Measurements from ENCODE around the gene RNF215.

Gene RNF215

DNA sequence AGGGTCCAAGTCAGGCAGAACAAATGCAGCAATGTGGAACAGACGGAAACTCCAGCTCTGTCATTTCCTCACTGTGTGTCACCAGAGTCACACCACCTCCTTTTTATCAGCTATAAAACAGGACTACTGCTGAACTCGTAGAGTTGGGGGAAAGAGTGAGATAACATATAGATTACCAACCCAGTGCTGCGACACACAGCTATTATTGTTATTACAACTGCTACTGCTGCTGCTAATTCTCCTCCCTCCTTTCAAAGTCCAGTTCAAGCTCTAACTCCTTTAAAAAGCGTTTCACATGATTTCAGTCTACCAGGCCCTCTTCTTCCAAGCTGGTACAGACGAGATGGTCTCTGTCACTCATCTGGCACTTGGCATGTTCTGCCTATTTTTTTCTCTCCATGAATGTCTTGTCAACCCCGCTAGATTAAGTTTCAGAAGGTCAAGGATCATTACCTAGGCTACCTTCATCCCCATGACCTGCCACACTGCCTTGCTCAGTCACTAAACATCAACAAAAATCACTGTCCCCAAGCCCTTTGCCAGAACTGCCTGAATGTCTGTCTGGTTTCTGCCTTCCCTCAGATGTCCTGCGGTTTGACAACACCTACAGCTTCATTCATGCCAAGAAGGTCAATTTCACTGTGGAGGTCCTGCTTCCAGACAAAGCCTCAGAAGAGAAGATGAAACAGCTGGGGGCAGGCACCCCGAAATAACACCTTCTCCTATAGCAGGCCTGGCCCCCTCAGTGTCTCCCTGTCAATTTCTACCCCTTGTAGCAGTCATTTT lies 34.7 kb upstream of the RNF215 start:
- H3K4me3 ChIP-seq (replicated peaks in 1 of 2; ENCODE audit: low read depth in 2 of 2, low read length in 2 of 2): no peak overlapping the region
- peak in 1 of 2 donors; percentile 40 for DNase-seq (ENCODE audit: low read depth in 2 of 2)
- TF ChIP-seq, protein P1, sequence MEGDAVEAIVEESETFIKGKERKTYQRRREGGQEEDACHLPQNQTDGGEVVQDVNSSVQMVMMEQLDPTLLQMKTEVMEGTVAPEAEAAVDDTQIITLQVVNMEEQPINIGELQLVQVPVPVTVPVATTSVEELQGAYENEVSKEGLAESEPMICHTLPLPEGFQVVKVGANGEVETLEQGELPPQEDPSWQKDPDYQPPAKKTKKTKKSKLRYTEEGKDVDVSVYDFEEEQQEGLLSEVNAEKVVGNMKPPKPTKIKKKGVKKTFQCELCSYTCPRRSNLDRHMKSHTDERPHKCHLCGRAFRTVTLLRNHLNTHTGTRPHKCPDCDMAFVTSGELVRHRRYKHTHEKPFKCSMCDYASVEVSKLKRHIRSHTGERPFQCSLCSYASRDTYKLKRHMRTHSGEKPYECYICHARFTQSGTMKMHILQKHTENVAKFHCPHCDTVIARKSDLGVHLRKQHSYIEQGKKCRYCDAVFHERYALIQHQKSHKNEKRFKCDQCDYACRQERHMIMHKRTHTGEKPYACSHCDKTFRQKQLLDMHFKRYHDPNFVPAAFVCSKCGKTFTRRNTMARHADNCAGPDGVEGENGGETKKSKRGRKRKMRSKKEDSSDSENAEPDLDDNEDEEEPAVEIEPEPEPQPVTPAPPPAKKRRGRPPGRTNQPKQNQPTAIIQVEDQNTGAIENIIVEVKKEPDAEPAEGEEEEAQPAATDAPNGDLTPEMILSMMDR (IDR thresholded peaks at IDR 0.05; ENCODE audit: low read depth, low read length): no peak

DNA sequence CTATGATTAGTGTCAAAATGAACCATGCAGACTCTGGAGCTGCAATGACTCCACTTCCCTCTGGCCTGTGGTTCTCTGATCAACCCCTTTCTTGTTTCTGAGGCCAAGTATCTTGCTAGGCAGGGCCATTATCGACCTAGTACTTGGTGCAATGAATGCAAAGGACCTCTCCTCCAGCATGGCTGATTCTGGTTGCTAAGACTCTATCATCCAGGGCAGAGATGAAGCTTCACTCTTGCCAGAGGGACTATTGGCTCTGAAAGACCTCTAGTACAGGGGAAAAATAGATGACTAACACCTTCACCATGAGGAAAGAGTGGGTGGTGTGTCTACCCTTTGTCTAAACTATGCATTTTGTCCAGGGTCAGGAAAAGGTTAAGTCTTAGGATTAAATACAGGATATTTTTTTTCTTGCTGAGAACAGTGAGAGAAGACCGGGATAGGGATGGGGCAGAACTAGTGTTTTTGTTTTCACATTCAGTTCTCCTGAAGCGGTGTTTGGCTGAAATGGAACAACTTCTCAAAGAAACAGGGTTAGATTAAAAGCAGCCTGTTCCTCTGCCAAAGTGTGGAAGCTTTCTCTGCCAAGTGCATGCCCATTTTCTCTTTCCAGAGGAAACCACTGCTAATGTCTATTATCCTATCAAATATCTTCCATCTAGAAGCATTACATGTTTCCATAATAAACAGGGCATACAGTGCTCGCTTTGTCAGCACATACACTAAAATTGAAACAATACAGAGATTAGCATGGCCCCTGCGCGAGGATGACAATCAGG lies 33.3 kb upstream of the RNF215 start:
- TF ChIP-seq, protein P1 (IDR thresholded peaks at IDR 0.05; ENCODE audit: low read depth, low read length): no peak
- DNase-seq (ENCODE audit: low read depth in 2 of 2): peak; percentile 89 to 92
- no peak overlapping the region for H3K4me3 ChIP-seq (replicated peaks in 1 of 2; ENCODE audit: low read depth in 2 of 2, low read length in 2 of 2)

DNA sequence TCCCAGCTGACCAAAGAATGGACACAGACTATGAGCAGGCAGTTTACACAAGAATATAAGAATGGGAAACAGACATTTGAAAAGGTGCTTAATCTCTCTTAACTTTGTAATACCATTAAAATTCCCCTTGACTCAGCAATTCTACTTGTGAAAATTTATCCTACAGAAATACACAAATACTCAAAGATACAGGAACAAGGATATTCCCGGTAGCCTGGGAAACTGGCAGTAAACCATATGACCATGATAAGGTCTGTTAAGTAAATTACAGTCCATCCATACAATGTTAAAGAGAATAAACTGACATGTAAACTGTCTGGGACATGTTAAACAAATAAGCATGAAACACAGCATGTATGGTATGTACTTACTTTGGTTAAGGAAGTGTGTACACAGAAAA lies 29.6 kb upstream of the RNF215 start:
- DNase-seq (ENCODE audit: low read depth in 2 of 2): no peak
- TF ChIP-seq, protein P1 (IDR thresholded peaks at IDR 0.05; ENCODE audit: low read depth, low read length): no peak
- no peak overlapping the region for H3K4me3 ChIP-seq (replicated peaks in 1 of 2; ENCODE audit: low read depth in 2 of 2, low read length in 2 of 2)

DNA sequence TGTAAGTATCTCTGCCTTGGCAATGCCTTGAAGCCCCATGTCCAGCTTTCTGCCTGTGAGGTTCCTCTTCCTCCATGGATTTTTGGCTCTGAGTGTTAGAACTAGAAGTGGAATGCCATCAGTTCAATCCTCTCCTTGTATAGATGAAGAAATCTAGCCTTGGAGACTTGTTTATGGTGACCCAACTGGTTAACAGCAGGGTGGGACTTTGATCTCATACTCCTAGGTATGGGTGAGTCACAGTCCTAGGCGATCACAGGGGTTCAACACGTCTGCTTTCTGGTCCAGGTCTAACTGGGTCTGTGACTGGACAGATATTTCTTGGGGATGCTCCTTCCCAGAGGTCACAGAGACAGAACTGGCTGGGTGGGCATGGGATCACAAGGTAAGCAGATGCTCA lies 29.2 kb upstream of the RNF215 start:
- TF ChIP-seq, protein P1 (IDR thresholded peaks at IDR 0.05; ENCODE audit: low read depth, low read length): no peak
- DNase-seq (ENCODE audit: low read depth in 2 of 2): peak in 1 of 2 donors; percentile 32
- no peak overlapping the region for H3K4me3 ChIP-seq (replicated peaks in 1 of 2; ENCODE audit: low read depth in 2 of 2, low read length in 2 of 2)

DNA sequence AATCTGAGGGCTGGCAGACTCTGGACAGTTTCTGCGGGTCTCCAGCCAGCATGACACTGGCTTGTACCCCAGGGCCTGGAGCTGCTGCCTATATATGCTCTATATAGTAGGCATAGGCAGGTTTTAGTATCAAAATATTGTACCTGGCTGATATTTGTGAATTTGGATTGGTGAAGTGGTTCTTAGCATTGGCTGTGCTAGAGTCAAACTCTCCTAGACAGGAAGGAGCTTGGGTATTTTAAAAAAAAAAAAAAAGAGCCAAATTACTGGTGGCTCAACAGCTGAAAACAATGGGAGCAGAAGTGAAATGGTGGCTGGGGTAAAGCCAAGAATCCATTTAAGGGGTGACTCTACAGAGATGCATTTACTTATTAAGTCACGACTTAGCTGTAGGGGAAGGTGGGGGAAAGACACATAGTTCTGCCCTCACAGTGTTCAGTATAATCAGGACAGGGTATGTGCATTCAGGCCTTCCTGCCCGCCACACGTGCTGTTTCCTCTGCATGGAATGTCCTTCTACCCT lies 27.4 kb upstream of the RNF215 start:
- no peak overlapping the region for H3K4me3 ChIP-seq (replicated peaks in 1 of 2; ENCODE audit: low read depth in 2 of 2, low read length in 2 of 2)
- DNase-seq (ENCODE audit: low read depth in 2 of 2): peak in 1 of 2 donors; percentile 74
- TF ChIP-seq, protein P1 (IDR thresholded peaks at IDR 0.05; ENCODE audit: low read depth, low read length): no peak

DNA sequence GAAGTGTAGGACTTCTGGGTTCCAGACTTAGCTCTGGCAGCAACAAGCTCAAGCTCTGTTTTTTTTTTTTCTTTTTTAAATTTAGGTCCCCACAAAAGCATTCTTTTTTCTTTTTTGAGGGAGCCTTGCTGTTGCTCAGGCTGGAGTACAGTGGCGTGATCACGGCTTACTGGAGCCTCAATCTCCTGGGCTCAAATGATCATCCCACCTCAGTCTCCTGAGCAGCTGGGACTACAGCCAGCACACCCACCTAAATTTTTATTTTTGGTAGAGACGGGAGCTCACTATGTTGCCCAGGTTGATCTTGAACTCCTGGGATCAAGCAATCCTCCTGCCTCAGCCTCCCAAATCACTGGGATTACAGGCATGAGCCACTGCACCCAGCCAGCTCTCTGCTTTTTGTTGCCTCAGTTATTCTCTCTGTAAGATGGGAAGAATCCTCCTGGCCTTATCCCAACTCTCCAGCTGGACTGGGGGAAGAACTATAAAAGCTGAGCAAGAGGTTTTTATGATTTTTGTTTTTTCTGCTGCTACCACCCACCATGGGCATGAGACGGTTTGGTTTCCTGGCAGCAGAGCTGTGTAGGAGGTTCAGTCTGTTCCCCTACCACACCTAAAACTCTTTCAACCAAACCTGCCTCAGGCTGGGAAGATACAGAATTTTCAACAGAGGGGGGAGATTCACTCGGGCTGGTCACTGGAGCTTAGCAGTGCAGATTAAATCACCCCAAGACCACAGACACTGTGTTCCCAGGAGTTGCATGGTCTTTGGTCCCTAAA lies 26.7 kb upstream of the RNF215 start:
- H3K4me3 ChIP-seq (replicated peaks in 1 of 2; ENCODE audit: low read depth in 2 of 2, low read length in 2 of 2): no peak overlapping the region
- DNase-seq (ENCODE audit: low read depth in 2 of 2): no peak

More for the DNA sequence above, 26.7 kb upstream of the RNF215 start:
- TF ChIP-seq, protein P1 (IDR thresholded peaks at IDR 0.05; ENCODE audit: low read depth, low read length): no peak

Measured in cardiac fibroblast (primary cell).